Astrocyte (in vitro differentiated cells and primary cell): ENCODE data around the gene FEZF2. TPM values are rescaled to one million over a fixed set of nuclear protein-coding genes. Genes with fewer than 3 reads are reported as not detected.

Experiments
- DNase-seq: peaks from one replicate; pipeline ENCODE4 v3.0.0-alpha.2; 2010; ENCODE audit warnings: low read depth
- FAIRE-seq: peaks from 2 replicates; lab custom pipeline; 2011; peaks lifted over from hg19 to GRCh38; lab: Jason Lieb, UNC
- H2AFZ ChIP-seq: 2 replicates; pipeline ENCODE4 v1.6.0; 2012; ENCODE audit warnings: low read depth, low read length, inconsistent platforms
- H3K27ac ChIP-seq: 2 replicates; pipeline ENCODE4 v1.5.1; 2011; ENCODE audit warnings: low read depth, low read length, inconsistent platforms
- H3K27me3 ChIP-seq: 2 replicates; pipeline ENCODE4 v1.6.0; 2011; ENCODE audit warnings: low read length, inconsistent platforms; ENCODE audit not compliant: insufficient read depth
- H3K36me3 ChIP-seq: 2 replicates; pipeline ENCODE4 v1.5.1; 2011; ENCODE audit warnings: low read length, inconsistent platforms; ENCODE audit not compliant: insufficient read depth
- H3K4me1 ChIP-seq: 2 replicates; pipeline ENCODE4 v1.5.1; 2011; ENCODE audit warnings: low read length, inconsistent platforms; ENCODE audit not compliant: insufficient read depth
- H3K4me2 ChIP-seq: 2 replicates; pipeline ENCODE4 v1.6.0; 2012; ENCODE audit warnings: low read length, inconsistent platforms
- H3K4me3 ChIP-seq: 2 replicates; pipeline ENCODE4 v1.5.1; 2011; ENCODE audit warnings: low read depth, mild to moderate bottlenecking, low read length, inconsistent platforms; ENCODE audit not compliant: insufficient read depth
- H3K79me2 ChIP-seq: 2 replicates; pipeline ENCODE4 v1.6.0; 2012; ENCODE audit warnings: mild to moderate bottlenecking, low read length, inconsistent platforms; ENCODE audit not compliant: insufficient read depth
- H3K9ac ChIP-seq: 2 replicates; pipeline ENCODE4 v1.6.0; 2012; ENCODE audit warnings: mild to moderate bottlenecking, low read length, inconsistent platforms
- H3K9me3 ChIP-seq: 2 replicates; pipeline ENCODE4 v1.5.1; 2012; ENCODE audit warnings: low read depth, mild to moderate bottlenecking, low read length, inconsistent platforms; ENCODE audit not compliant: insufficient read depth
- H4K20me1 ChIP-seq: 2 replicates; pipeline ENCODE4 v1.6.0; 2012; ENCODE audit warnings: low read length, inconsistent platforms; ENCODE audit not compliant: insufficient read depth
- H3K27ac Mint-ChIP-seq: one replicate; pipeline ENCODE4 v1.8.0; 2021; ENCODE audit warnings: mild to moderate bottlenecking, mixed read lengths; ENCODE audit not compliant: unreplicated experiment
- H3K27me3 Mint-ChIP-seq: one replicate; pipeline ENCODE4 v1.8.0; 2021; ENCODE audit warnings: low read depth, mixed read lengths; ENCODE audit not compliant: unreplicated experiment
- H3K36me3 Mint-ChIP-seq: one replicate; pipeline ENCODE4 v1.8.0; 2021; ENCODE audit warnings: low read depth, mixed read lengths; ENCODE audit not compliant: unreplicated experiment
- H3K4me1 Mint-ChIP-seq: one replicate; pipeline ENCODE4 v1.8.0; 2021; ENCODE audit warnings: low read depth, mixed read lengths; ENCODE audit not compliant: unreplicated experiment
- H3K4me3 Mint-ChIP-seq: one replicate; pipeline ENCODE4 v1.8.0; 2021; ENCODE audit warnings: mild to moderate bottlenecking, moderate library complexity, mixed read lengths; ENCODE audit not compliant: unreplicated experiment
- H3K9me3 Mint-ChIP-seq: one replicate; pipeline ENCODE4 v1.8.0; 2021; ENCODE audit warnings: mild to moderate bottlenecking, mixed read lengths; ENCODE audit not compliant: unreplicated experiment
- CTCF ChIP-seq: IDR thresholded peaks from 2 replicates; pipeline ENCODE4 v1.5.1; 2011; ENCODE audit warnings: low read depth, mild to moderate bottlenecking, inconsistent platforms, low read length, moderate library complexity; ENCODE audit not compliant: insufficient read depth
- EZH2 ChIP-seq: IDR thresholded peaks from 2 replicates; pipeline ENCODE4 v1.6.1; 2012; ENCODE audit warnings: mild to moderate bottlenecking, low read length, inconsistent platforms; ENCODE audit not compliant: insufficient read depth
- total RNA-seq: library from RNA; stranded (reverse); gene quantifications from 2 replicates; pipeline ENCODE4 v1.2.1, GENCODE V29; 2021

FEZF2 gene
- total RNA-seq, 1 donor from 2014 or later: not detected

DNA sequence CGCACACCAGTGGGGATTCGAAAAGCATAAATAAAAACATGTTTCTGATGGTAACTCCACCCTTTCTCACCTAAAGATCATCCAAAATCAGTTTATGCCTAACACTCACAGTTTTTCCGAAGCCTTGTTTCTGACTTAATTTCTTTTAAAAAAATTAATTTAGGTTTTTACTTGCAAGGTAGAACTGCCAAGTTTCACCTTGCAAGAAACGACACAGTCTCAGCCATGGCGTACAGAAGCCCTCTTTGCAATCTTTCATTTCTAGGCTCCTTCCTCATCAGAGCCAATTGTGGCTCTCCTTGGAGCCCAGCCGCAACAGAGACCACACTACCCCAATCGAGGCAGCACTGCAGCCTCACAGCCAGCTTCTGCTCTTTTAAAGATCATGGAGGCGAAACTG is 31.0 kb upstream of the FEZF2 start:
- Mint-ChIP-seq H3K9me3 (no peaks in the 10 kb centered on the region), H3K27me3 (peaks cover 22% of the 10 kb centered on the region)
- H3K4me3 ChIP-seq: no peak overlapping the region

GRCh38 chr3:62403765-62404164 is 30.4 kb upstream of the FEZF2 start:
- no peaks in the 10 kb centered on the region for H3K36me3 ChIP-seq
- H3K27ac ChIP-seq: no peak overlapping the region
- H3K27me3 ChIP-seq: no peaks in the 10 kb centered on the region
- H3K4me3 ChIP-seq: no peak overlapping the region
- Mint-ChIP-seq H3K9me3 (no peaks in the 10 kb centered on the region), H3K27ac (no peak overlapping the region), H3K4me3 (no peak overlapping the region), H3K36me3 (no peaks in the 10 kb centered on the region), H3K27me3 (peaks cover 20% of the 10 kb centered on the region), H3K4me1 (no peaks in the 10 kb centered on the region)
- no peaks in the 10 kb centered on the region for H3K79me2 ChIP-seq
- H2AFZ ChIP-seq: no peak overlapping the region
- FAIRE-seq (no peak), DNase-seq (no peak)
- H3K4me2 ChIP-seq: no peak overlapping the region
- H3K9ac ChIP-seq: no peak overlapping the region
- TF ChIP-seq CTCF: no peak
- TF ChIP-seq EZH2: no peak
- no peaks in the 10 kb centered on the region for H3K9me3 ChIP-seq
- H3K4me1 ChIP-seq: no peaks in the 10 kb centered on the region
- H4K20me1 ChIP-seq: no peaks in the 10 kb centered on the region

More for the DNA sequence above, 31.0 kb upstream of the FEZF2 start:
- TF ChIP-seq EZH2 (no peak), CTCF (no peak)
- Histone ChIP-seq H3K36me3 (no peaks in the 10 kb centered on the region), H3K79me2 (no peaks in the 10 kb centered on the region), H4K20me1 (no peaks in the 10 kb centered on the region), H3K4me2 (no peak overlapping the region), H3K4me1 (no peaks in the 10 kb centered on the region), H2AFZ (no peak overlapping the region), H3K9me3 (no peaks in the 10 kb centered on the region), H3K9ac (no peak overlapping the region), H3K27me3 (no peaks in the 10 kb centered on the region), H3K27ac (no peak overlapping the region)
- Mint-ChIP-seq H3K27ac (no peak overlapping the region), H3K36me3 (no peaks in the 10 kb centered on the region), H3K4me3 (no peak overlapping the region), H3K4me1 (no peaks in the 10 kb centered on the region)
- no peak for DNase-seq
- FAIRE-seq: no peak

- DNase-seq (no peak), FAIRE-seq (no peak)
- Histone ChIP-seq H3K27ac (no peak overlapping the region), H3K79me2 (no peaks in the 10 kb centered on the region), H3K4me3 (no peak overlapping the region), H3K27me3 (no peaks in the 10 kb centered on the region), H3K9me3 (no peaks in the 10 kb centered on the region), H3K36me3 (no peaks in the 10 kb centered on the region), H3K4me1 (no peaks in the 10 kb centered on the region), H3K4me2 (no peak overlapping the region), H3K9ac (no peak overlapping the region), H2AFZ (no peak overlapping the region), H4K20me1 (no peaks in the 10 kb centered on the region)
- Mint-ChIP-seq H3K4me1 (no peaks in the 10 kb centered on the region), H3K9me3 (no peaks in the 10 kb centered on the region), H3K36me3 (no peaks in the 10 kb centered on the region), H3K4me3 (no peak overlapping the region), H3K27ac (no peak overlapping the region), H3K27me3 (peaks cover 24% of the 10 kb centered on the region)
- TF ChIP-seq EZH2: no peak
- TF ChIP-seq CTCF: no peak
These were observed 19.4 kb upstream of the FEZF2 start for GRCh38 chr3:62392626-62393292.
